A549 treated with AZD9567 at 1 μM for 4 hours (cell line): ENCODE data around the gene CHRNE. TPM values are rescaled to one million over a fixed set of nuclear protein-coding genes. Genes with fewer than 3 reads are reported as not detected.

Experiments used
- total RNA-seq: library from RNA; stranded (reverse); fragments of 200-300 nt; extraction: Qiagen RNA extraction; gene quantifications from 5 replicates; pipeline ENCODE4 v1.2.3, GENCODE V29; 2022; ENCODE audit not compliant: insufficient read depth

The CHRNE gene
- 0.08 to 0.17 TPM (median 0.09 TPM) in 4 of 5 replicates, not detected in the other for total RNA-seq

GRCh38 chr17:4903051-4903818 is at the start of gene CHRNE:
Gene CHRNE (minus strand): TSS chr17:4903098. CDS start chr17:4903063, 35 bp downstream.

GRCh38 chr17:4950746-4951204 is 47.9 kb upstream of the CHRNE start, which contains the start of gene ENO3:
Gene ENO3 (plus strand): TSS chr17:4951119. CDS start chr17:4951830, 711 bp downstream.

GRCh38 chr17:4948166-4948930 is 45.5 kb upstream of the CHRNE start, which contains the start of gene PFN1:
Gene PFN1 (minus strand): TSS chr17:4948530. CDS start chr17:4948394, 136 bp downstream.

GRCh38 chr17:4939796-4940554 is 37.1 kb upstream of the CHRNE start, which contains the start of the genes RNF167 and SLC25A11:
Gene RNF167 (plus strand): TSS chr17:4940268. CDS start chr17:4940910, 642 bp downstream.
Gene SLC25A11 (minus strand): TSS chr17:4940046. CDS start chr17:4939910, 136 bp downstream.

GRCh38 chr17:4931963-4932362 is 29.1 kb upstream of the CHRNE start, which contains the start of gene GP1BA:
Gene GP1BA (plus strand): TSS chr17:4932277. CDS start chr17:4932605, 328 bp downstream.

GRCh38 chr17:4899341-4900230 is 3.3 kb downstream of the CHRNE start, which contains the start of gene C17orf107:
Gene C17orf107 (plus strand): TSS chr17:4899536. CDS start chr17:4899763, 227 bp downstream.

Other genes starting within 250 kb of the CHRNE start
- gene PELP1, start 199.0 kb downstream of the CHRNE start, total RNA-seq, result 66.9 to 82.2 TPM (median 76.2 TPM) in 5 replicates
- gene ARRB2, start 192.5 kb downstream of the CHRNE start, total RNA-seq, result 37.0 to 64.2 TPM (median 54.1 TPM) in 5 replicates
- 41.9 to 56.7 TPM (median 44.4 TPM) in 5 replicates for gene MED11, start 171.7 kb downstream of the CHRNE start, total RNA-seq
- gene ZMYND15, start 163.3 kb downstream of the CHRNE start, total RNA-seq, result 0.38 to 0.73 TPM (median 0.53 TPM) in 4 of 5 replicates, not detected in the other
- 10.4 to 19.0 TPM (median 15.7 TPM) in 5 replicates for gene CXCL16, start 163.2 kb downstream of the CHRNE start, total RNA-seq
- 0.58 to 0.88 TPM (median 0.65 TPM) in 4 of 5 replicates, not detected in the other for gene TM4SF5, start 131.2 kb downstream of the CHRNE start, total RNA-seq
- 0.85 to 1.4 TPM (median 0.92 TPM) in 4 of 5 replicates, not detected in the other for gene VMO1, start 116.7 kb downstream of the CHRNE start, total RNA-seq
- 0.13 TPM in 1 of 5 replicates, not detected in the others for gene GLTPD2, start 114.1 kb downstream of the CHRNE start, total RNA-seq
- 404 to 505 TPM (median 496 TPM) in 5 replicates for gene PSMB6, start 106.9 kb downstream of the CHRNE start, total RNA-seq
- gene PLD2, start 95.9 kb downstream of the CHRNE start, total RNA-seq, result 16.4 to 29.9 TPM (median 27.4 TPM) in 5 replicates
- gene MINK1, start 69.8 kb downstream of the CHRNE start, total RNA-seq, result 43.4 to 60.9 TPM (median 59.8 TPM) in 5 replicates
- gene C17orf107, start 3.6 kb downstream of the CHRNE start, total RNA-seq, result 0.33 to 0.38 TPM (median 0.34 TPM) in 4 of 5 replicates, not detected in the other
- not detected in 5 replicates for gene GP1BA, start 29.2 kb upstream of the CHRNE start, total RNA-seq
- 64.9 to 73.6 TPM (median 71.0 TPM) in 5 replicates for gene SLC25A11, start 36.9 kb upstream of the CHRNE start, total RNA-seq
- gene RNF167, start 37.2 kb upstream of the CHRNE start, total RNA-seq, result 92.1 to 135 TPM (median 115 TPM) in 5 replicates
- 1,940 to 2,758 TPM (median 2,664 TPM) in 5 replicates for gene PFN1, start 45.4 kb upstream of the CHRNE start, total RNA-seq
- gene ENO3, start 48.0 kb upstream of the CHRNE start, total RNA-seq, result 28.4 to 52.6 TPM (median 44.9 TPM) in 5 replicates
- gene SPAG7, start 64.7 kb upstream of the CHRNE start, total RNA-seq, result 61.2 to 77.6 TPM (median 74.1 TPM) in 5 replicates
- gene CAMTA2, start 84.6 kb upstream of the CHRNE start, total RNA-seq, result 25.4 to 37.2 TPM (median 33.9 TPM) in 5 replicates
- gene INCA1, start 94.4 kb upstream of the CHRNE start, total RNA-seq, result 1.5 to 2.0 TPM (median 1.8 TPM) in 4 of 5 replicates, not detected in the other
- gene KIF1C, start 94.9 kb upstream of the CHRNE start, total RNA-seq, result 97.3 to 167 TPM (median 112 TPM) in 5 replicates
- 0.55 to 0.80 TPM (median 0.69 TPM) in 4 of 5 replicates, not detected in the other for gene SLC52A1, start 132.3 kb upstream of the CHRNE start, total RNA-seq
- 0.85 to 1.8 TPM (median 1.1 TPM) in 5 replicates for gene ZFP3, start 175.4 kb upstream of the CHRNE start, total RNA-seq
- 3.3 to 10.3 TPM (median 4.1 TPM) in 5 replicates for gene ZNF232, start 208.8 kb upstream of the CHRNE start, total RNA-seq
- gene USP6, start 212.9 kb upstream of the CHRNE start, total RNA-seq, result 0.01 to 0.05 TPM (median 0.03 TPM) in 4 of 5 replicates, not detected in the other